Activated CD8-positive, alpha-beta memory T cell treated with anti-CD3 and anti-CD28 coated beads for 24 hours (primary cell): ENCODE measurements around the gene FXYD4.
"Not testable (repeated sequence)": the region's sequence is repeated elsewhere in the genome, so short reads cannot be mapped to it uniquely, and the experiment has no call there.

ENCODE experiments used
- DNase-seq: peaks from one replicate; pipeline ENCODE4 v3.0.0-alpha.2; 2020

The FXYD4 gene

DNA sequence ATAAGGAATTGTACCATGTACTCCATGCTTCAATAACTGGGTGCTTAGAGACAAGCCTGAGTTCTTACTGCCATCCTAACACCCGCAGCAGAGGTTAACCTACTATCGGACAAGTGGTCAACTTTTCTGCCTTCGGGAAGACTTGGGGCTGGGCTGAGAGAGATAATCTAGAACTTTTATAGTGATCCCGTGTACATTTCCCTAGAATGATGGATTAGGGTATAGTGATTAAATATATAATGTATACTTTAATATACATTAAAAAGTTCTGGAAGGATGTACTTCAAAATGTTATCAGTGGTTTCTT lies 49.7 kb downstream of the FXYD4 start:
- no peak for DNase-seq

DNA sequence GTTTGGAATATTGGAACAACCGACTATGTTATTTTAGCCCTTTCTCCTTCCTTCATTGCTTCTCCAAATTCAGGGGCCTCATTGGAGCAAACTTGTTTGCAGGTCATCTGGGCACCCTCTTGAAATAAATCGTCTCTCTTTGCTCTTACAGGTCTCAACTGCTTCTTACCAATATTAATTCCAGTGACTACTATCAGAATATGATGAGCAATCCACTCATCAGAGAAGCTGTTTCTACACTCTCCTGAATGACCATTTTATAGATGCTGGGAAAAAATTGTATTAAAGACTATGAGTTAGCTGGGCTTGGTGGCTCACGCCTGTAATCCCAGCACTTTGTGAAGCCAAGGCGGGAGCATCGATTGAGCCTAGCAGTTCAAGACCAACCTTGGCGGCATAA lies 50.1 kb downstream of the FXYD4 start:
- no peak for DNase-seq

DNA sequence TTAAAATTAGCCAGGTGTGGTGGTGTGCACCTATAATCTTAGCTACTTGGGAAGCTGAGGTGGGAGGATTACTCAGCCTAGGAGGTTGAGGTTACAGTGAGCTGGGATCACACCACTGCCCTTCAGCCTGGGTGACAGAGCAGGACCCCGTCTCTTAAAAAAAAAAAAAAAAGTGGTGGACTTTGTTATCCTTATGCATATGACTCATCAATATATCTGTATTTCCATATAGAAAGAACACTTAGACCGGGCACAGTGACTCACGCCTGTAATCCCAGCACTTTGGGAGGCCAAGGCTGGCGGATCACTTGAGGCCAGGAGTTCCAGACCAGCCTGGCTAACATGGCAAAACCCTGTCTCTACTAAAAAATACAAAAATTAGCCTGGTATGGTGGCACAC lies 50.5 kb downstream of the FXYD4 start:
- not testable (repeated sequence) for DNase-seq

DNA sequence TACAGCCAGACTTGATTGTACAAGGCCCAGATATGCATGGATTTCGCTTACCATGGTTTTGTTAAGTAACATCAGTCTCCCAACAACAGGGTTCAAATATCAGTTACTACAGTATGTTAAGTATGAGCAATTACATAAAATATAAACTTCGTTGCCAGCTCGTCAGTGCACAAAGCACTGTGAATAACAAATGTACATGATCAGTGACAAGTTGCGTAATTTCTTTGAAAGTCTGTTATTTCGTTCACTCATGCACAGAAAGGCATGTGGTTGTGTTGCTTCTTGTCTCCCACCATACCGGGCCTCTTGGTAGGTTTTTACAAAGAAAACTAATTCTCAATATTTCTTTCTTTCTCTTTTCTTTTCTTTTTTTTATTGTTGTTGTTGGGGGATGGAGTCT lies 53.0 kb downstream of the FXYD4 start:
- no peak for DNase-seq
